H1 (cell line): ENCODE measurements around the gene VPS25. TPM values are rescaled to one million over a fixed set of nuclear protein-coding genes. Genes with fewer than 3 reads are reported as not detected.

Experiments used
- ATF2 ChIP-seq: IDR thresholded peaks from 2 replicates; pipeline ENCODE4 v1.6.1; 2012; ENCODE audit warnings: low read length, inconsistent platforms
- BCL11A ChIP-seq, 2 experiments: IDR thresholded peaks; one replicate each; pipeline ENCODE4 v1.6.1; 2011; ENCODE audit warnings: low read depth in 2 of 2, low read length in 2 of 2, mild to moderate bottlenecking in 2 of 2
- CBX5 ChIP-seq: fragments of 300-800, 300-1000 bp; sonication (generic); IDR thresholded peaks from 2 replicates; pipeline ENCODE4 v1.7.1; 2016; ENCODE audit warnings: antibody characterized with exemption, low read length, low read depth
- CBX8 ChIP-seq: fragments of 300-800, 300-1000 bp; sonication (generic); IDR thresholded peaks from 2 replicates; pipeline ENCODE4 v1.7.1; 2016; ENCODE audit warnings: low read depth, low read length, borderline replicate concordance
- CEBPB ChIP-seq: IDR thresholded peaks from 2 replicates; pipeline ENCODE4 v1.6.1; 2012; ENCODE audit warnings: low read depth, low read length
- CHD2 ChIP-seq: IDR thresholded peaks from 2 replicates; pipeline ENCODE4 v1.6.1; 2012; ENCODE audit warnings: low read length, improper control_type of control experiment
- CREB1 ChIP-seq: IDR thresholded peaks from 2 replicates; pipeline ENCODE4 v1.6.1; 2012; ENCODE audit warnings: inconsistent platforms
- CTBP2 ChIP-seq: IDR thresholded peaks from 2 replicates; pipeline ENCODE4 v1.7.0; 2011; ENCODE audit warnings: borderline replicate concordance, mild to moderate bottlenecking, moderate library complexity, mixed read lengths, low read length; ENCODE audit not compliant: insufficient read depth, insufficient read length
- EP300 ChIP-seq, 2 experiments: IDR thresholded peaks; 1 replicate in 1 of 2; 2 replicates in 1 of 2; pipeline ENCODE4 v1.6.1; 2011 to 2012; ENCODE audit warnings: low read depth in 2 of 2, low read length in 2 of 2, mild to moderate bottlenecking in 2 of 2, borderline replicate concordance in 1 of 2, inconsistent platforms in 1 of 2, moderate library complexity in 1 of 2
- GABPA ChIP-seq: IDR thresholded peaks from 2 replicates; pipeline ENCODE4 v1.6.1; 2011; ENCODE audit warnings: mild to moderate bottlenecking, low read length, moderate library complexity, borderline replicate concordance; ENCODE audit not compliant: insufficient read depth
- GTF2F1 ChIP-seq: IDR thresholded peaks from 2 replicates; pipeline ENCODE4 v1.6.1; 2012; ENCODE audit warnings: low read depth, low read length, improper control_type of control experiment, borderline replicate concordance
- KDM1A ChIP-seq: fragments of 200-600, 300-600 bp; sonication (generic); IDR thresholded peaks from 2 replicates; pipeline ENCODE4 v1.7.1; 2016; ENCODE audit warnings: mild to moderate bottlenecking, low read length, borderline replicate concordance
- MAX ChIP-seq: IDR thresholded peaks from 2 replicates; pipeline ENCODE4 v1.6.1; 2012; ENCODE audit warnings: inconsistent platforms
- NANOG ChIP-seq: IDR thresholded peaks from 2 replicates; pipeline ENCODE4 v1.6.1; 2011; ENCODE audit warnings: low read length, low read depth, mild to moderate bottlenecking, inconsistent platforms; ENCODE audit not compliant: insufficient read depth, poor library complexity, severe bottlenecking
- POLR2A ChIP-seq, 2 experiments: IDR thresholded peaks; 1 replicate in 1 of 2; 2 replicates in 1 of 2; pipeline ENCODE4 v1.6.1; 2011; ENCODE audit warnings: low read depth in 2 of 2, low read length in 2 of 2, mild to moderate bottlenecking in 2 of 2; ENCODE audit errors: control extremely low read depth in 1 of 2
- RBBP5 ChIP-seq: IDR thresholded peaks from 2 replicates; pipeline ENCODE4 v1.7.1; 2012; ENCODE audit warnings: low read depth, mild to moderate bottlenecking, inconsistent platforms, low read length, moderate library complexity, borderline replicate concordance
- RXRA ChIP-seq: IDR thresholded peaks from 2 replicates; pipeline ENCODE4 v1.6.1; 2011; ENCODE audit warnings: low read depth, mild to moderate bottlenecking, low read length, moderate library complexity; ENCODE audit not compliant: insufficient read depth
- SIRT6 ChIP-seq: IDR thresholded peaks from one replicate; pipeline ENCODE4 v1.7.1; 2012; ENCODE audit warnings: low read length, inconsistent platforms
- SP2 ChIP-seq: IDR thresholded peaks from 2 replicates; pipeline ENCODE4 v1.6.1; 2012; ENCODE audit warnings: mild to moderate bottlenecking, low read length, inconsistent platforms
- SP4 ChIP-seq: IDR thresholded peaks from 2 replicates; pipeline ENCODE4 v1.6.1; 2012; ENCODE audit warnings: low read length, inconsistent platforms
- SRF ChIP-seq: IDR thresholded peaks from 2 replicates; pipeline ENCODE4 v1.6.1; 2011; ENCODE audit warnings: mild to moderate bottlenecking, low read depth, low read length, moderate library complexity
- SUZ12 ChIP-seq: fragments of 200-600 bp; sonication (generic); IDR thresholded peaks from 2 replicates; pipeline ENCODE4 v1.6.1; 2012; ENCODE audit warnings: mild to moderate bottlenecking, inconsistent platforms, low read length, moderate library complexity, mixed read lengths
- TEAD4 ChIP-seq: IDR thresholded peaks from 2 replicates; pipeline ENCODE4 v1.6.1; 2012; ENCODE audit warnings: low read depth, low read length, inconsistent platforms, mixed read lengths
- YY1 ChIP-seq: IDR thresholded peaks from 2 replicates; pipeline ENCODE4 v1.6.1; 2011; ENCODE audit warnings: low read depth, mild to moderate bottlenecking, low read length
- ZNF274 ChIP-seq: IDR thresholded peaks from 2 replicates; pipeline ENCODE4 v1.7.0; 2012; ENCODE audit warnings: low read length, borderline replicate concordance; ENCODE audit errors: extremely low read depth
- polyA plus RNA-seq, 7 experiments: library from polyadenylated mRNA; depleted of rRNA in 3 of 7; stranded (reverse) in 5 of 7; unstranded in 2 of 7; fragments of >200 nt in 5 of 7; fragments of 200-250 nt in 2 of 7; gene quantifications; 1 replicate in 5 of 7; 2 replicates in 1 of 7; 4 replicates in 1 of 7; pipeline versions ENCODE4 v1.2.1 to v1.2.3, GENCODE V29; 2011 to 2013; ENCODE audit warnings: missing spikeins in 2 of 7, mixed read lengths in 2 of 7
- total RNA-seq: library from RNA; stranded (reverse); fragmentation: NEBNext Ultra II Directional; extraction: Animal tissue kit (Norgen Biotek cat#: 25700); gene quantifications from 2 replicates; pipeline ENCODE4 v1.2.1, GENCODE V29; 2021

VPS25 gene
- total and polyA plus RNA-seq, 2 of the 8 experiments (the other 6 are each of a cell fraction or from before 2014, with no cell fraction given), result 88.2 to 188 TPM

- no peak for TF ChIP-seq RBBP5
- no peak for TF ChIP-seq SUZ12
- no peak for TF ChIP-seq SRF
- 0 out of 2 replicates have a peak, but pooled peaks have one; percentile 19 for TF ChIP-seq GTF2F1
- TF ChIP-seq CBX8, result no peak
- no peak for TF ChIP-seq CEBPB
- 0 out of 2 replicates have a peak, but pooled peaks have one; percentile 4 for TF ChIP-seq CHD2
- TF ChIP-seq POLR2A (IDR thresholded peaks at IDR 0.05; ENCODE audit: control extremely low read depth in 1 of 2, low read depth in 2 of 2, low read length in 2 of 2), result peak in 1 of 2 experiments; percentile 65; a peak in 1 of 3 replicates
- TF ChIP-seq BCL11A (IDR thresholded peaks at IDR 0.05; ENCODE audit: low read depth in 2 of 2, low read length in 2 of 2), result no peak
- TF ChIP-seq KDM1A, result no peak
- TF ChIP-seq RXRA, result no peak
- TF ChIP-seq YY1, result no peak
- TF ChIP-seq TEAD4, result no peak
- TF ChIP-seq CREB1, result no peak
- no peak for TF ChIP-seq ATF2
- TF ChIP-seq ZNF274, result no peak
- TF ChIP-seq EP300 (IDR thresholded peaks at IDR 0.05; ENCODE audit: borderline replicate concordance in 1 of 2, low read depth in 2 of 2, low read length in 2 of 2), result no peak
- TF ChIP-seq SIRT6, result no peak
- no peak for TF ChIP-seq GABPA
- TF ChIP-seq CBX5, result no peak
- no peak for TF ChIP-seq NANOG
- no peak for TF ChIP-seq CTBP2
- TF ChIP-seq SP4, result no peak
- TF ChIP-seq SP2, result no peak
- peak; percentile 87 for TF ChIP-seq MAX
These were observed 28.9 kb upstream of the VPS25 start (continued) for GRCh38 chr17:42744283-42744805.
